ENCODE results near the gene GPR84.
"Not testable (repeated sequence)": the region's sequence is repeated elsewhere in the genome, so short reads cannot be mapped to it uniquely, and the experiment has no call there.

GRCh38 chr12:54325442-54326109 lies 38.7 kb downstream of the GPR84 start:
- TF ChIP-seq CTCF, POLR2A (IDR thresholded peaks at IDR 0.05): not testable (repeated sequence)
